H9 (cell line): ENCODE results near the gene PGLYRP3. TPM values are rescaled to one million over a fixed set of nuclear protein-coding genes. Genes with fewer than 3 reads are reported as not detected.

Experiments used
- DNase-seq: peaks from one replicate; pipeline ENCODE4 v3.0.0-alpha.2; 2017
- H2AFZ ChIP-seq: one replicate; pipeline ENCODE4 v1.6.1; 2013; ENCODE audit warnings: mild to moderate bottlenecking, low read length, control low read depth, moderate library complexity
- H2AK5ac ChIP-seq: 2 replicates; pipeline ENCODE4 v1.6.1; 2013; ENCODE audit warnings: low read length, control low read depth, mixed read lengths; ENCODE audit not compliant: insufficient read length
- H2BK120ac ChIP-seq: one replicate; pipeline ENCODE4 v1.6.1; 2013; ENCODE audit warnings: low read depth, mild to moderate bottlenecking, low read length, control low read depth, inconsistent platforms; ENCODE audit not compliant: poor library complexity, severe bottlenecking
- H2BK12ac ChIP-seq: 2 replicates; pipeline ENCODE4 v1.6.1; 2013; ENCODE audit warnings: low read length, control low read depth, mixed read lengths, low read depth; ENCODE audit not compliant: insufficient read length
- H2BK15ac ChIP-seq: 2 replicates; pipeline ENCODE4 v1.6.1; 2013; ENCODE audit warnings: low read depth, low read length, control low read depth
- H2BK20ac ChIP-seq: one replicate; pipeline ENCODE4 v1.6.1; 2013; ENCODE audit warnings: low read depth, mild to moderate bottlenecking, low read length, control low read depth, inconsistent platforms; ENCODE audit not compliant: poor library complexity, severe bottlenecking
- H2BK5ac ChIP-seq: 2 replicates; pipeline ENCODE4 v1.6.1; 2013; ENCODE audit warnings: low read length, control low read depth, mixed read lengths; ENCODE audit not compliant: insufficient read length
- H3K14ac ChIP-seq: 2 replicates; pipeline ENCODE4 v1.6.1; 2013; ENCODE audit warnings: low read length, control low read depth; ENCODE audit not compliant: insufficient read depth
- H3K18ac ChIP-seq: 2 replicates; pipeline ENCODE4 v1.6.1; 2013; ENCODE audit warnings: low read depth, mild to moderate bottlenecking, mixed read lengths, low read length, control low read depth; ENCODE audit not compliant: insufficient read length
- H3K23ac ChIP-seq: 2 replicates; pipeline ENCODE4 v1.6.1; 2013; ENCODE audit warnings: low read length, control low read depth, mixed read lengths, low read depth; ENCODE audit not compliant: insufficient read length
- H3K23me2 ChIP-seq: 2 replicates; pipeline ENCODE4 v1.6.1; 2013; ENCODE audit warnings: low read depth, mild to moderate bottlenecking, mixed read lengths, low read length, control low read depth; ENCODE audit not compliant: insufficient read length, poor library complexity, severe bottlenecking
- H3K27ac ChIP-seq: 2 replicates; pipeline ENCODE4 v1.5.1; 2013; ENCODE audit warnings: low read length, control low read depth, mixed read lengths, low read depth; ENCODE audit not compliant: insufficient read length
- H3K27me3 ChIP-seq: 2 replicates; pipeline ENCODE4 v1.6.1; 2013; ENCODE audit warnings: low read length, control low read depth, inconsistent platforms; ENCODE audit not compliant: insufficient read depth
- H3K4ac ChIP-seq: 2 replicates; pipeline ENCODE4 v1.6.1; 2013; ENCODE audit warnings: low read depth, mild to moderate bottlenecking, control low read depth, inconsistent platforms, low read length, moderate library complexity
- H3K4me1 ChIP-seq: 2 replicates; pipeline ENCODE4 v1.6.1; 2013; ENCODE audit warnings: low read length, control low read depth, inconsistent platforms; ENCODE audit not compliant: insufficient read depth
- H3K4me2 ChIP-seq: 2 replicates; pipeline ENCODE4 v1.6.1; 2013; ENCODE audit warnings: low read length, control low read depth, mixed read lengths; ENCODE audit not compliant: insufficient read length, insufficient read depth
- H3K56ac ChIP-seq: 2 replicates; pipeline ENCODE4 v1.6.1; 2013; ENCODE audit warnings: low read depth, mild to moderate bottlenecking, mixed read lengths, low read length, control low read depth; ENCODE audit not compliant: insufficient read length
- H3K79me1 ChIP-seq: 2 replicates; pipeline ENCODE4 v1.6.1; 2013; ENCODE audit warnings: low read depth, mild to moderate bottlenecking, moderate library complexity, low read length, control low read depth, inconsistent platforms; ENCODE audit not compliant: insufficient read depth, poor library complexity, severe bottlenecking
- H3K79me2 ChIP-seq: 2 replicates; pipeline ENCODE4 v1.6.1; 2013; ENCODE audit warnings: low read length, control low read depth, inconsistent platforms; ENCODE audit not compliant: insufficient read depth
- H3K9ac ChIP-seq: 2 replicates; pipeline ENCODE4 v1.6.1; 2013; ENCODE audit warnings: low read length, control low read depth, mixed read lengths; ENCODE audit not compliant: insufficient read length; ENCODE audit errors: extremely low read depth
- H3K9me3 ChIP-seq: one replicate; pipeline ENCODE4 v1.6.1; 2013; ENCODE audit warnings: low read depth, low read length, inconsistent platforms; ENCODE audit not compliant: control insufficient read depth
- H3T11ph ChIP-seq: one replicate; pipeline ENCODE4 v1.6.1; 2013; ENCODE audit warnings: mild to moderate bottlenecking, low read length, control low read depth, inconsistent platforms
- H4K20me1 ChIP-seq: one replicate; pipeline ENCODE4 v1.6.1; 2013; ENCODE audit not compliant: control insufficient read depth, insufficient read length, insufficient read depth
- H4K5ac ChIP-seq: 2 replicates; pipeline ENCODE4 v1.6.1; 2013; ENCODE audit warnings: low read depth, mild to moderate bottlenecking, mixed read lengths, low read length, control low read depth; ENCODE audit not compliant: insufficient read length
- H4K8ac ChIP-seq: replicated peaks from 2 replicates; pipeline ENCODE4 v1.6.1; 2013; ENCODE audit warnings: low read length, control low read depth, mixed read lengths, low read depth; ENCODE audit not compliant: insufficient read length
- H4K91ac ChIP-seq: 2 replicates; pipeline ENCODE4 v1.6.1; 2013; ENCODE audit warnings: low read depth, mild to moderate bottlenecking, moderate library complexity, mixed read lengths, low read length, control low read depth; ENCODE audit not compliant: insufficient read length
- H3K27ac Mint-ChIP-seq, 3 experiments: 2 replicates in 2 of 3; 3 replicates in 1 of 3; pipeline ENCODE4 v1.8.0; 2020 to 2021; ENCODE audit warnings: mixed read lengths in 3 of 3, mild to moderate bottlenecking in 1 of 3, moderate library complexity in 1 of 3
- H3K27me3 Mint-ChIP-seq: 2 replicates; pipeline ENCODE4 v1.8.0; 2021; ENCODE audit warnings: low read depth, mild to moderate bottlenecking, moderate library complexity, mixed read lengths
- H3K36me3 Mint-ChIP-seq, 3 experiments: 2 replicates in 2 of 3; 3 replicates in 1 of 3; pipeline ENCODE4 v1.8.0; 2020 to 2021; ENCODE audit warnings: low read depth in 3 of 3, mixed read lengths in 3 of 3; ENCODE audit not compliant: insufficient read depth in 1 of 3
- H3K4me1 Mint-ChIP-seq, 2 experiments: 2 replicates each; pipeline ENCODE4 v1.8.0; 2020; ENCODE audit warnings: mixed read lengths in 2 of 2
- H3K4me3 Mint-ChIP-seq, 2 experiments: 2 replicates in 1 of 2; 3 replicates in 1 of 2; pipeline ENCODE4 v1.8.0; 2020 to 2021; ENCODE audit warnings: mild to moderate bottlenecking in 2 of 2, mixed read lengths in 2 of 2, moderate library complexity in 1 of 2
- H3K9me3 Mint-ChIP-seq, 2 experiments: 2 replicates in 1 of 2; 3 replicates in 1 of 2; pipeline ENCODE4 v1.8.0; 2020; ENCODE audit warnings: mild to moderate bottlenecking in 2 of 2, mixed read lengths in 2 of 2, moderate library complexity in 1 of 2
- CTCF ChIP-seq: fragments of 200-600 bp; sonication (generic); conservative IDR thresholded peaks from 3 replicates; pipeline ENCODE4 v1.8.0; 2021; ENCODE audit warnings: antibody characterized with exemption, mild to moderate bottlenecking
- WGBS: extraction: QIAGEN DNeasy Blood & Tissue Kit; methylation state at CpG from one replicate; pipeline ENCODE4 v1.1.7; 2013; ENCODE audit warnings: missing lambda C conversion rate, low lambda C conversion rate, mixed read lengths; ENCODE audit not compliant: insufficient read length; ENCODE audit errors: extremely low coverage; 5-methylcytosine and 5-hydroxymethylcytosine counted together
- total RNA-seq: library from RNA; stranded (reverse); gene quantifications from 2 replicates; pipeline ENCODE4 v1.2.1, GENCODE V29; 2021

PGLYRP3 gene
- total RNA-seq, 1 experiment from 2014 or later, result not detected

- H3K4me3 Mint-ChIP-seq, result no peak overlapping the region
- no peak overlapping the region for H3K27ac Mint-ChIP-seq
- no peak overlapping the region for H3K4me2 ChIP-seq
- peaks cover 0 to 6% of the 10 kb centered on the region in 2 experiments; a peak in 3 of 4 replicates for H3K4me1 Mint-ChIP-seq
- no peak overlapping the region for H4K5ac ChIP-seq
- no CpG with 5 or more reads among the region's 5 CpGs for WGBS
- H3K14ac ChIP-seq, result no peak overlapping the region
- H3K9me3 Mint-ChIP-seq, result peaks cover 0 to 10% of the 10 kb centered on the region in 2 experiments; a peak in 3 of 5 replicates
- H3K23me2 ChIP-seq, result peaks cover 3% of the 10 kb centered on the region
- H3K27me3 Mint-ChIP-seq, result peaks cover 7% of the 10 kb centered on the region
- H3K9ac ChIP-seq, result no peak overlapping the region
- no peak overlapping the region for H4K8ac ChIP-seq
- H3K27me3 ChIP-seq, result no peaks in the 10 kb centered on the region; the same call in 1 of the 2 replicates
- H2BK15ac ChIP-seq, result no peak overlapping the region
- no peaks in the 10 kb centered on the region for H4K20me1 ChIP-seq
- H3K36me3 Mint-ChIP-seq, result no peaks in the 10 kb centered on the region
- no peak overlapping the region for H2BK20ac ChIP-seq
- no peak overlapping the region for H3K56ac ChIP-seq
- H3K9me3 ChIP-seq, result no peaks in the 10 kb centered on the region
- H2BK12ac ChIP-seq, result no peak overlapping the region
- H3K18ac ChIP-seq, result no peak overlapping the region
- no peak overlapping the region for H4K91ac ChIP-seq
- no peaks in the 10 kb centered on the region for H3K79me1 ChIP-seq
- H3K4me1 ChIP-seq, result no peaks in the 10 kb centered on the region
- H2AK5ac ChIP-seq, result no peak overlapping the region
- H2BK120ac ChIP-seq, result no peak overlapping the region
- no peak overlapping the region for H2BK5ac ChIP-seq
- TF ChIP-seq CTCF, result no peak
- H3K27ac ChIP-seq, result no peak overlapping the region
- H3K23ac ChIP-seq, result no peak overlapping the region
- DNase-seq, result no peak
- no peak overlapping the region for H2AFZ ChIP-seq
- H3K4ac ChIP-seq, result no peak overlapping the region
- H3K79me2 ChIP-seq, result no peaks in the 10 kb centered on the region
- no peak overlapping the region for H3T11ph ChIP-seq
These were observed 21.2 kb downstream of the PGLYRP3 start for GRCh38 chr1:153291514-153291913.
